ENCODE measurements around the gene PPM1B.
"Not testable (repeated sequence)": the region's sequence is repeated elsewhere in the genome, so short reads cannot be mapped to it uniquely, and the experiment has no call there.

Gene PPM1B

DNA sequence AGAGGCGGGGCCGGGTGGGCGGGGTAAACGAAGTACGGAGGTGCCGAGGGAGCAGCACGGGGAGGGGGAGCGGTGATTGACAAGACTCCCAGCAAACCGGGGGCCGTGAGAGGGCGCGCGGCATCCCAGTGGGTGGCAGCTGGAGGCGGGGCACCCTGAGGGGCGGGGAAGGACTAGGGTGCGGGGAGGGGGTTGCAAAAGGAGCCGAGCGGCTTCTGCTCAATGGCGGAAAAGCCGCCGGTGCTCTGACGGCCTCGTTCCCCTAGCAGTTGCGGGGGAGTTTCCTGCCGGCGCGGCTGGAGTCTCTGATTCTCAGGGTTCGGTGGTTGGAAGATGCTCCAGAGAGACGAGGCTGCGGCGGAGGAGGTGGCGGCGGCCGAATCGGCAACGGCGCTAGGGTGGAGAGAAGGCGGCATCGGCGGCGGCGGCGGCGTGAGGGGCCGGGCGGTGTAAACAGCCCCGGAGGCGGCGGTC, at the start of gene PPM1B:
Gene PPM1B (plus strand): TSS at position 195 of the 474 bp plus-strand sequence. CDS start 32,325 bp downstream, outside the sequence.
- DNase-seq = peak; percentile 99

DNA sequence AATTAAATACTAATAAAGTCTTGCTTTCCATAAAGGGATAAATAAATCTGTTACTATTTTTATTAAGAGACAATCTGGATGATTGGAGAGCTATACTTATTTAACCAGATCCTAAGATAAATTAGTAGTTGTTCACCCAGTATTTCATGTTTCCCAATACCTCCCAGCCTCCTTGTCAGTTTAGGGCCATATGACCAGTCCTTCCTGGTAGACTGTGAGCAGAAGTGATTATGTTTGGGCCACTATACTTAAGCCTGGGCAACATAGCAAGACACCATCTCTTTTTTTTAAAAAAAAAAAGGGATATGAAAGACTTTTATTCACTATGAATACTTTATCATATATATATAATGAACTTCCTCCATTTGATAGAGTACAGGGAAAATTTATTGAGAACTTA, 48.8 kb upstream of the PPM1B start:
- no peak for DNase-seq

DNA sequence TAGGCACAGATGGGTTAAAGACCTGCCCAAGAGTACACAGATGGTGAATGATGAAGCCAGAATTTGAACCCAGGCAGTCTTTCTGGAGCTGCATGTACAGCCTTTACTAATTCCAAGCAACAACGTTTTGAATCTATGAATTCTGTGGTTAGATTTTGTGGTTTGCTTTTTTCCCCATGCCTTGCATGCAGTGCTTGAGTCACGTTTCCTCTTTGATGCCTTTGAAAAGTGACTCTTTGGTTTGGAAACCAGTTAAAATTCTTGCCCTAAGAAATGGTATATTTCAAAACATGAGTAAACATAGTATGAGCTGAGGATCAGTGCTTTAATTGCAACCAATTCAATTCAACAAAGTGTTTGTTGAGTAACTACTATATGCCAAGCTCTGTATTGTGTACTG, 48.2 kb upstream of the PPM1B start:
- no peak for DNase-seq

DNA sequence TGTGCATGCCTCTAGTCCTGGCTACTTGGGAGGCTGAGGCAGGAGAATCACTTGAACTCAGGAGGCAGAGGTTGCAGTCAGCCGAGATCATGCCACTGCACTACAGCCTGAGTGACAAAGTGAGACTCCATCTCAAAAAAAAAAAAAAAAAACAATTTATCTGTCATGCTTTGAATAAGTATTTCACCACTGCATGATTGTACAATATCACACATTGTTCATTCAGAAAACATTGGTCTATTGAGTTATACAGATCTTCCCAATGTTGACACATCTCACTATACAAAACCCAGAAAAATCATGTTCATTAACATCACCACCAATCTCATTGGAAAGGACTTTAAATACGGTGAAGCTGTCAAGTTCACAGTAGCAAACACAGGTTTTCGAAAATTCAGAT, 46.8 kb upstream of the PPM1B start:
- no peak for DNase-seq

GRCh38 chr2:44124500-44124899, 44.2 kb upstream of the PPM1B start:
- DNase-seq = no peak

DNA sequence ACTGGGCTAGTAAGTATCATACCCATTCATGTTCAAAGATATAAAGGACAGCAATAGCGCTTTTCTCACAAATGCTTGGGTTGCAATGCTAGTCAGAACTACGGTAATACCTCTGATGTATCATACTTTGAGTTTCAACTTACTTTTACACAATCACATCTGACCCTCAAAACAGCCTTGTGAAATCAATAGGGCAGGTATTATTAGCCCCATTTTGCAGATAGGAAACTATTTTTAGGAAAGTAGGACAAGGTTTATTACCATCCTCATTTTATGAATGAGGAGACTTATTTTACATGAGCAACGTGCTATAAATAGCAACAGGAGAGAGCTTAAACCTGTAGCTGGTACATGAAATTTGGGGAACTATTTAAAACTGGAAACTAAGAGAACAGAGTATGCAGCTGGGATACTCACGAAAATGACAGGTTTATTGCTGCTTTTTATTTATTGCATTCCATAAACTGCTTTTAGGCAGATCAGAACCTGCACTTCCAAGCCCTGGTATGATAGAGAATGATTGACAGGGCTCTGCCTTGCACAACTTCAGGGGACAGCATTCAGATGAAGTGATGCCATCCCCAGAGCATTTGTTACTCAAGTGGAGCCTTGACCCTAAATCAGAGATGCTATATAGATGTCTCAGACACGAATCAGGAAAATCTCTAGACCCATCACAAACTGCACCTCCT, 42.4 kb upstream of the PPM1B start:
- DNase-seq = no peak

DNA sequence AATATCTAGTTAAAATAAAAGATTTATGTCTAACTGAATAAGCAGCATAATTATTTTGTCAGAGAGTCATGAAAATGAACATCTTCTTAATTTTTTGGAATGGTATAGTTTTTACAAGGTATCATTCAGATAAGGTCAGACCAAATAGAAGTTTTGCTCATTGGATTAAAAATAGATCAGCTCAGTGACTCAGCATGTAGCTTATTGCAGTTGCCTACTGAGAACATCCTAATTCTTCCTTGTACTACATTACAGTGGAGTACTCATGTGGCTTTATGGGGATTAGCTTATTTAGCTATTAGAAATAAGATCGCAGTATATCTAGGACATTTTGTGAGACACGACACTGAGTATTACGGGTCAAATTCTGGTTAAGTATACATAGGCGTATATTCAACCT, 38.2 kb upstream of the PPM1B start:
- no peak for DNase-seq

- no peak for DNase-seq
These were observed 37.5 kb upstream of the PPM1B start for GRCh38 chr2:44131177-44131576.

DNA sequence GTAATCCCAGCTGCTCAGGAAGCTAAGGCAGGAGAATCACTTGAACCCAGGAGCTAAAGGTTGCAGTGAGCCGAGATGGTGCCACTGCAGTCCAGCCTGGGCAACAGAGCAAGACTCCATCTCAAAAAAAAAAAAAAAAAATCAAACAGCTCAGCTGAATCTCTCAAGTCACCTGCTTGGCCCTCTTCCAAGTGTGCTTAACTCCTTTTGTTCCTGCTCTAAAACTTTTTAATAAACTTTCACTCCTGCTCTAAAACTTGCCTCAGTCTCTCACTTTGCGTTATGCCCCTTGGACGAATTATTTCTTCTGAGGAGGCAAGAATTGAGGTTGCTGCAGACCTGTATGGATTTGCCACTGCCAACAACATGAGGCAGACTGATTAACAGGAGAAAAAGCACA, 35.1 kb upstream of the PPM1B start:
- not testable (repeated sequence) for DNase-seq

DNA sequence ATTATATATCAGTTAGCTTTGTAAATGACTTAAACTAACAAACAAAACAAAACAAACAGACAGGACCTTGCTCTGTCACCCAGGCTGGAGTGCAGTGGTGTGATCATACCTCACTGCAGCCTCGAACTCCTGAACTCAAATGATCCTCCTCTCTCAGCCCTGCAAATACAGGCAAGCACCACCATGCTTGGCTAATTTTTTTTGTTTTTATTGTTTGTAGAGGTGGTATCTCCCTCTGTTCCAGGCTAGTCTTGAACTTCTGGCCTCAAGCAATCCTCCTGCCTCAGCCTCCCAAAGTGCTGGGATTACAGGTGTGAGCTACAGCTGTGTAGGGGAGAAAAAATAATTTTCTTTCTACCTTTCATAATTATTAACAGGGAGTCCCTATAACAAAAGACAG, 33.8 kb upstream of the PPM1B start:
- no peak for DNase-seq

- DNase-seq = no peak
These were observed 33.4 kb upstream of the PPM1B start for GRCh38 chr2:44135296-44135695.

DNA sequence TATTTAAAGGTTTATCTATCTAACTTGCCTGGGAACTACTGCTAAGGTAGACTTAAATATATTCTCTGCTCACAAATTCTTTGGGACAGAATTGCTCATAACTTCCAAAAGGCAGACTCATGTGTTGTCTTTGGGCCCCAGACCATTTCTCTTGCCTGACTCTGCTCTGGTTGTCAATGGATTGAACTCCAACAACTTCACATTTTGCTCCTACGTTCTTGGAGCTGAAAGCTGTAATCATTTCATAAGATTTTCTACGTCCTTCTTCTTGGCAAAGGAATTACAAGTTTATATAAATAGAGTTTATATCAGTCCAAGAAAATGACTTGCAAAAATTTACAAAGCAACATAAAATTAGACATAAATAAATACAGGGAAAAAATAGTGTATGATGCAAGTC, 32.9 kb upstream of the PPM1B start:
- DNase-seq = no peak

DNA sequence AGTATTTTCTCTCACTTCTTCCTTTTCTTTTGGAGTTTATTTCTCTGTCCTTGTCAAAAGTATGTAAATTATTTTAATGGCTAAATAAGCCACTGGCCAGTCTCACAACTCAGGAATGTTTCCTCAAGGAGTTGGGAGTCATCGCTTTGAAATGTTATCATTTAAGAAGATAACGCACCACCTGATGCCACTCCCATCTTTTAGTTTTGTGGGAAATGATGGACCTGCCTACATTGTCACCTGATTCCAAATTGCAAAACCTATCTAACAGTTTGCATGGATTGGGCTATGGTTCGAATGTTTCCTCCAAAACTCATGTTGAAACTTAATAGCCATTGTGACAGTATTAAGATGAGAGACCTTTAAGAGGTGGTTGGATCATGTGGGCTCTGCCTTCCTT, 32.4 kb upstream of the PPM1B start:
- DNase-seq = no peak

DNA sequence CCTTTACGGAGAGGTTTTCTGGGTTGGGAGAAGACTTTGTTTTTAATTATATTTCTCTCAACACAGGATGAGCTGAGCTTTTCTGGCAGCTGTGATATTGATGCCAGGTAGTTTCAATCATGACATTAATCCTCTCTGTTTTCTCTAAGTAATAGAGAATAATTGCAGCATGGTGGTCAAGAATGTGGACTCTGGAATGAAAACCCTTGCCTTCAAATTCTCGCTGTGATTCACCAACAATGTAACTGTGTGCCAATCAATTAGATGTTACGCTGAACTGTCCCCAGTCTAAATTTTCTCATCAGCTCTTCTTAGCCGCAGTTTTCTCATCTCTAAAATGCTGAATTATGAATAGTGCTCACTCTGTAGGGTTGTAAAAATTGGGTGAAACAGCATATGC, 31.6 kb upstream of the PPM1B start:
- DNase-seq = no peak

DNA sequence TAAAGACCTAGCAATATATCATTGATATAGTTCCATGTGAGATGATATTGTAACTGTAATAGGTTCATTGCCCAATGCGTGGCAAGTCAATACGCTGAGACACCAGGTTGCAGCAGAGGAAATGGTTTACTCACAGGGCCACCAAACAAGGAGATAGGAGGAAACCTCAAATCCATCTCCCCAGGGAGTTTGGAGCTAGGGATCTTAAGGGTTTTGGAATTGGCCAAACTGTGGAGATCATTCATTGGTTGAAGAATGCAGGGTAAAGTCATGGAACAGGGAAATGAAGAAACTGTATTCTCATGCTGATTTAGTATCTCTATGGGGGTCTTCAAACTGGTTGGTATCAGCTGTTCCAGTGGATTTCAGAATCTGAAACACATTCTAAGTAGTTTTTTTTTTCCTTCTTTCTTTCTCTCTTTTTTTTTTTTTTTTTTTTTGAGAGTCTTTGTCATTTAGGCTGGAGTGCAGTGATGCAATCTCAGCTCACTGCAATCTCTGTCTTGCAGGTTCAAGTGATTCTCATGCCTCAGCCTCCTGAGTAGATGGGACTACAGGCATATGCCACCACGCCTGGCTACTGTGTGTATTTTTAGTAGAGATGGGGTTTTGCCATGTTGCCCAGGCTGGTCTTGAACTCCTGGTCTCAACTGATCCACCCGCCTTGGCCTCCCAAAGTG, 30.7 kb upstream of the PPM1B start:
- no peak for DNase-seq

DNA sequence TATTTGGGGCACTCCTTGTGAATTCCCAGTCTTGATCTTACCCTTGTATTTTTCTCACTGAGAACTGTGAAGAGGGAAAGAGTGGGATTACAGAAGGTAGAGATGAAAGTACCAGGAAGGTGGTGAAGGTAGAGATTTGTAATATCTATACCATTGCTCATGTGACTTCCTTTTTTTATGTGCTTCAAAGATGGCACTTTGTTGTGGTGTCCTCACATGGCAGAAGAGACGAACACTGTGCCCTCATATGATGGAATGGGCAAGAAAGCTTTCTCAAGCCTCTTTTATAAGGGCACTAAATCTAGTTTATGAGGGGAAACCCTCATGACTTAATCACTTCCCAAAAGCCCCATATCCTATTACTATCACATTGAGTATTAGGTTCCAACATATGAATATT, 28.9 kb upstream of the PPM1B start:
- DNase-seq = no peak

DNA sequence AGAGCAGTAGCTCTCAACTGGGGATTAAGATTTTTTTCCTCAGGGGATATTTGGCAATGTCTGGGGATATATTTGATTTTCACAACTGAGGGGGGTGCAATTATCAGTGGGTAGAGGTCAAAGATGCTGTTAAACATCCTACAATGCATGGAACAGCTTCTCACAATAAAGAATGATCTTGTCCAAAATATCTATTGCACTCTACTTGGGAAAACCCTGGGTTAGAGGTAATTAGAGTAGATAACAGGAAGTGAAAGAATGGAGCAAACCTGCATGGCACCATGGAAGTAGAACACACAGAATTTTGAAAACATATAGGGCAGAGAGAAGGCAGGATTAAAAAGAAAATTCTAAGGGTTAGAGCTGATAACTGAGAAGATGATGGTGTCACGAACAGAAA, 26.4 kb upstream of the PPM1B start:
- no peak for DNase-seq

GRCh38 chr2:44143701-44144100, 25.0 kb upstream of the PPM1B start:
- DNase-seq = no peak

GRCh38 chr2:44148999-44149398, 19.7 kb upstream of the PPM1B start:
- no peak for DNase-seq

DNA sequence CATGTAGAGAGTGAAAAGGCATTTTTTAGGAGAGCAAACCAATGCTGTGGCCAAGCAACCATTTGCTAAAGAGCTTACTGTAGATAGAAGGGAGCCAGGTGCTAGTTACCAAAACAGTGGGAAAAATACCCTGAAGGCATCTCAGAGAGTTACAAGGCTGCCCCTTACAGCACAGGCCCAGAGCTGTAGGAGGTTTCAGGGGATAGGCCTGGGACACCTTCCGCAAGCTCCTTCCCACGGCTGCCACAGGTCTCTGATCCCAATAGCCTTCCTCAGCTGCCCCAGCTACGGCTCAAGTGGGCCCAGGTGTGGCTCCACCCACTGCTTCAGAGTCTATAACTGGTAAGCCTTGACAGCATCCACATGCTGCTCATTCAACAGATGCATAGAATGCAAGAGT, 18.2 kb upstream of the PPM1B start:
- DNase-seq = no peak

DNA sequence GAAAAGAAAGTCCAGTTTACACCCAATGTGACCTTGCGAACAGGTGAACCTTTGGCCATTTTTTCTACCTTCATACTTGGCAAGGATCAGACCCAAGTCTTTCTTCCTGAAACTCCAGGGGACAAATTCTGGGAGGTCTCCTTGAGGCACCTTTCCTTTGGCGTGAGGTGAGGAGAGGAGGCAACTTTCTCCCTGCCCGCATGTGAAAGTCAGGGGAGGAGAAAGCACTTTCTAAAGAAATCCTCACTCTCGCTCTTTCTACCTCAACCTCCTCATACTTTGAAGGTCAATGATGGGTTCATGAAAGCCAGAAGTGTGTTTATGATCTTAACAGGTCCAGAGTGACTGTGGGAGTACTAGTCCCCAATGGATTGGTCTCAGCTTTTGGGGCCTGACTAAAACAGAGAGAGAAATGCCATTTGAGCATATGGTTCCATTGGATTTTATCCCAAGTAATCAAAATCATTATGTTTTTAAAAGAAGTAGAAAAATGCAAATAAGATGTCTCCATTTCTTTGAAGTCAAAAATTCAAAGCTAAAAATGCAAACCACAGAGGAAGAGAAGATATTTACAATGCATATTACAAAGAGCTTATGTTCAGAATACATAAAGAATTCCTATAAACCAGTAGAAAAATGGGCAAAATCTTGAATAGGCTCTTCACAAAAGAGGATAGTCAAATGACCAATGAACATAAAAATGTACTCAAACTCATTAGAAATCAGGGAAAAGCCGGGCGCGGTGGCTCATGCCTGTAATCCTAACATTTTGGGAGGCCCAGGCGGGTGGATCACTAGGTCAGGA, 15.6 kb upstream of the PPM1B start:
- DNase-seq = no peak

DNA sequence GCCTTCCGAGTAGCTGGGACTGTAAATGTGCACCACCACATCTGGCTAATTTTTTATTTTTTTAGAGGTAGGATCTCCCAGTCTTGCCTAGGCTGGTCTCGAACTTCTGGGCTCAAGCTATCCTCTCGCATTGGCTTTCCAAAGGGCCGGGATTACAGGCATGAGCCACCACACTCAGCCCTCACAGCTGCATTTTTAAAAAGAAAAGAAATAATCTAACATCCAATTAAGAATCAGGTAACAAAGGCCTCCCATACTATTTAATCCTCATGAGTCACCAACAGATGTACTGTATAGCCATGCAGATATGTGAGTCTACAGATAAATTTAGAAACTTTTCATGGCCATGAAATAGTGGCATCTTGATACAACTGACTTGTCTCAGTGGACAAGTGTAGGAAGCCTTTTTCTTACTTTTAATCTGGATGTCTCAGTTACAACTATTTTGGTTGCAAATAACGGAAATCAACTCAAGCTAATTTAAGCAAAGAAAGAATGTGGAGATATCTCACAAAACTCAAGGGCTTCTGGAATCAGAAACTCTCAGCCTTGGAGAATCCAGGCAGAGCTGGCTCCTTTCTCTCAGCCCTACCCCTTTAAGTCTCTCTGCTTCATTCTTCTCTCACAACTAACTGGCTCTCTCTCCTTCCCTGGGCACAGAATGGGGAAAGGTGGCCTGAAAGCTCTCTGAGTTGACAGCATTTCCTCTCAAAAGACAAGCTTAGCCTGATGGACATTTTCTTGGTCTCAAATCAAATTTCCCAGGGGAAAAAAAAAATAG, 12.8 kb upstream of the PPM1B start:
- DNase-seq = no peak

DNA sequence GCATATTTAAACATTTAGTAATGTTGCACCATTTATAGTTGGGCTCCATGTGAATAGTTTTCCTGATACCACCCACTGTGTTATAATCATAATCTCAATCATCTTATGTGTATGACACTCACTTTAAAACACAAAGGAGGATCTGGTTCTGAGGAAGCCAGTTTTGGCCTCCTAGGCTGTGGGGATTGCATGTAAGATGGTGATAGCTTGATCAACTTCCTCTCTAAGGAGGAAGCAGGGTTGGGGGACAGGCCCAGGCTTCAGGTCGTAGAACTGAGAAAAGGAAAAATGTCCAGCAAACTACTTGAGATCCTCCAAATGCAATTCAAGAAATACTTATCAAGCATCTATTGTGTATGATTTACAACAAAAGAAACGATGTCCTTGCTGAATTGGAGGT, 4.9 kb upstream of the PPM1B start:
- DNase-seq = no peak

Data from activated CD8-positive, alpha-beta memory T cell treated with anti-CD3 and anti-CD28 coated beads for 24 hours (primary cell).